GM12878 (cell line): ENCODE results near the gene TBRG1. TPM values are rescaled to one million over a fixed set of nuclear protein-coding genes. Genes with fewer than 3 reads are reported as not detected.

Experiments used
- CREM ChIP-seq: IDR thresholded peaks from 2 replicates; pipeline ENCODE4 v1.6.1; 2014; ENCODE audit warnings: antibody characterized with exemption, low read depth
- EED ChIP-seq: sonication (generic); IDR thresholded peaks from 2 replicates; pipeline ENCODE4 v1.6.1; 2016; ENCODE audit warnings: antibody characterized with exemption, low read depth
- IRF4 ChIP-seq: IDR thresholded peaks from 2 replicates; pipeline ENCODE4 v1.6.1; 2011; ENCODE audit warnings: low read depth, low read length
- KAT2A ChIP-seq: conservative IDR thresholded peaks from 2 replicates; pipeline ENCODE4 v1.6.1; 2011; ENCODE audit warnings: low read depth, low read length; ENCODE audit not compliant: control insufficient read depth
- MEF2B ChIP-seq: fragments of 450-650 bp; IDR thresholded peaks from 2 replicates; pipeline ENCODE4 v1.6.1; 2018; ENCODE audit warnings: mild to moderate bottlenecking, moderate library complexity; ENCODE audit not compliant: partially characterized antibody, poor library complexity, severe bottlenecking
- MYB ChIP-seq: fragments of 150-350 bp; IDR thresholded peaks from 2 replicates; pipeline ENCODE4 v1.6.1; 2014; ENCODE audit warnings: mild to moderate bottlenecking, low read depth, low read length, borderline replicate concordance
- NFYA ChIP-seq: IDR thresholded peaks from 2 replicates; pipeline ENCODE4 v1.6.1; 2011; ENCODE audit warnings: low read depth, mild to moderate bottlenecking, low read length, improper control_type of control experiment, borderline replicate concordance
- NR2C1 ChIP-seq: fragments of 450-650 bp; IDR thresholded peaks from 2 replicates; pipeline ENCODE4 v1.6.1; 2017; ENCODE audit warnings: antibody characterized with exemption, mild to moderate bottlenecking, moderate library complexity
- NR2C2 ChIP-seq: IDR thresholded peaks from 2 replicates; pipeline ENCODE4 v1.6.1; 2011; ENCODE audit warnings: borderline replicate concordance, low read depth; ENCODE audit not compliant: control insufficient read depth, insufficient read length
- PAX8 ChIP-seq: fragments of 450-650 bp; IDR thresholded peaks from 2 replicates; pipeline ENCODE4 v1.6.1; 2017; ENCODE audit warnings: mild to moderate bottlenecking, moderate library complexity
- STAT1 ChIP-seq: fragments of 450-650 bp; conservative IDR thresholded peaks from 2 replicates; pipeline ENCODE4 v1.6.1; 2014; ENCODE audit warnings: antibody characterized with exemption, mild to moderate bottlenecking
- STAT3 ChIP-seq: IDR thresholded peaks from 2 replicates; pipeline ENCODE4 v1.6.1; 2011; ENCODE audit warnings: low read depth, low read length, improper control_type of control experiment
- SUPT20H ChIP-seq: IDR thresholded peaks from 2 replicates; pipeline ENCODE4 v1.6.1; 2011; ENCODE audit warnings: low read depth, mild to moderate bottlenecking, low read length, moderate library complexity, borderline replicate concordance; ENCODE audit not compliant: control insufficient read depth
- TBL1XR1 ChIP-seq: IDR thresholded peaks from 2 replicates; pipeline ENCODE4 v1.6.1; 2012; ENCODE audit warnings: low read depth, low read length, improper control_type of control experiment
- ZNF207 ChIP-seq: fragments of 450-650 bp; IDR thresholded peaks from 2 replicates; pipeline ENCODE4 v1.6.1; 2014; ENCODE audit warnings: antibody characterized with exemption, mild to moderate bottlenecking, borderline replicate concordance
- ZZZ3 ChIP-seq: IDR thresholded peaks from 2 replicates; pipeline ENCODE4 v1.6.1; 2011; ENCODE audit warnings: low read depth; ENCODE audit not compliant: control insufficient read depth, insufficient read length
- polyA plus RNA-seq, 11 experiments: library from polyadenylated mRNA; depleted of rRNA in 4 of 11; unstranded in 6 of 11; stranded (reverse) in 5 of 11; fragments of >200 nt; fragmentation: Nextera tagmentation in 4 of 11; fragmentation: Illumina TruSeq in 1 of 11; extraction: Ambion mirVana in 4 of 11; extraction: Trizol in 1 of 11; gene quantifications; 1 replicate in 1 of 11; 2 replicates in 10 of 11; pipeline versions ENCODE4 v1.2.1 to v1.2.3, GENCODE V29; 2011 to 2016; ENCODE audit warnings: inconsistent platforms in 2 of 11, missing spikeins in 2 of 11, low read depth in 1 of 11
- total RNA-seq, 4 experiments: library from RNA; depleted of rRNA in 3 of 4; stranded (reverse); fragments of >200 nt in 3 of 4; fragmentation: Illumina TruSeq in 1 of 4; extraction: Trizol in 1 of 4; gene quantifications; 2 replicates each; pipeline versions ENCODE4 v1.2.1 to v1.2.3, GENCODE V29; 2013 to 2021
- TF ChIP-seq, protein P1 (sequence below): IDR thresholded peaks from 2 replicates; pipeline ENCODE4 v1.6.1; 2012; ENCODE audit warnings: mild to moderate bottlenecking, low read depth, low read length
- TF ChIP-seq, protein P2 (sequence below): IDR thresholded peaks from 2 replicates; pipeline ENCODE4 v1.6.1; 2011; ENCODE audit warnings: borderline replicate concordance, low read depth, mild to moderate bottlenecking, moderate library complexity, mixed read lengths, low read length; ENCODE audit not compliant: insufficient read depth; ENCODE audit errors: extremely low read length
- TF ChIP-seq, protein P3 (sequence below): fragments of 450-650 bp; IDR thresholded peaks from 2 replicates; pipeline ENCODE4 v1.6.1; 2017; ENCODE audit warnings: mild to moderate bottlenecking
- TF ChIP-seq, protein P4 (sequence below): fragments of 450-650 bp; IDR thresholded peaks from 2 replicates; pipeline ENCODE4 v1.6.1; 2018; ENCODE audit warnings: borderline replicate concordance, mild to moderate bottlenecking; ENCODE audit not compliant: partially characterized antibody

TBRG1 gene
- total and polyA plus RNA-seq, 10 of the 15 experiments (the other 5 are each of a cell fraction or from before 2014, with no cell fraction given) = 12.3 to 46.6 (median 26.2) TPM

DNA sequence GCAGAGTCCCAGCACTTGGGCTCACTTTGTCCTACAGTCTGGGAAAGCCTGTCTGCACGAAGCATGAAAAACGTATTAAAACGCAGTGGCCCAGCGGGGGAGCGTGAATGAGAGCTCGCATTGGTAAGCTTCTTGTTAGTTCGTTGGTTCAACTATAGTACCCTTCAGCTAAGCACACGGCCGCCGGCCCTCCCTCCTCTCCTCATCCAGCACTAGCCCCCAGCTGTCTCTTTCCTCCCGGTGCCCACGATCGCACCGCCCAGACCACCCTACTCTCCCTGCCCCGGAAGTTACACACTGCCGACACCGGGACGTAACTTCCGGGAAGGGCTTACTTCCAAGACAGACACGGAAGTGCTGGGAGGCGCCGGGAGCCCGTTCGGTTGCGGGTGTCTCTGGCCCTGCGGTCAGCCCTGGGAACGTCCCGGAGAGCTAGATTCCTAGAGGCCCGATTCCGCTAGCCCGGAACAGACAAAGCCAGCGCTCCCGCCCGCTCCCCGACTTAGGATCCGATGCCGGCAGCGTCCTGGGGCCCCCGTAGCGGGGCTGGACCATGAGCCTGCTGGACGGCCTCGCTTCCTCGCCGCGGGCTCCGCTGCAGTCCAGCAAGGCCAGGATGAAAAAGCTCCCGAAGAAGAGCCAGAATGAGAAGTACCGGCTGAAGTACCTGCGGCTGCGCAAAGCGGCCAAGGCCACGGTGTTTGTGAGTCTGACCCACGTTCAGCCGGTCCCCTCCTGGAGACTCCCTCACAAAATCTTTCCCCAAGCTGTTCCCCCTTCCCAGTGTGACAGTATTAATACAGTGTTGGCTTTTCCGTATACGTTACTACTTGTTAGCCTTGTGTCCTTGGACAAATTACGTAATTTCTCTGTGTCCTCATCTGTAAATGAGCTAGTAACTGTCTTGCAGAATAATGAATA is at the start of gene TBRG1 (continued):
- TF ChIP-seq, protein P1, sequence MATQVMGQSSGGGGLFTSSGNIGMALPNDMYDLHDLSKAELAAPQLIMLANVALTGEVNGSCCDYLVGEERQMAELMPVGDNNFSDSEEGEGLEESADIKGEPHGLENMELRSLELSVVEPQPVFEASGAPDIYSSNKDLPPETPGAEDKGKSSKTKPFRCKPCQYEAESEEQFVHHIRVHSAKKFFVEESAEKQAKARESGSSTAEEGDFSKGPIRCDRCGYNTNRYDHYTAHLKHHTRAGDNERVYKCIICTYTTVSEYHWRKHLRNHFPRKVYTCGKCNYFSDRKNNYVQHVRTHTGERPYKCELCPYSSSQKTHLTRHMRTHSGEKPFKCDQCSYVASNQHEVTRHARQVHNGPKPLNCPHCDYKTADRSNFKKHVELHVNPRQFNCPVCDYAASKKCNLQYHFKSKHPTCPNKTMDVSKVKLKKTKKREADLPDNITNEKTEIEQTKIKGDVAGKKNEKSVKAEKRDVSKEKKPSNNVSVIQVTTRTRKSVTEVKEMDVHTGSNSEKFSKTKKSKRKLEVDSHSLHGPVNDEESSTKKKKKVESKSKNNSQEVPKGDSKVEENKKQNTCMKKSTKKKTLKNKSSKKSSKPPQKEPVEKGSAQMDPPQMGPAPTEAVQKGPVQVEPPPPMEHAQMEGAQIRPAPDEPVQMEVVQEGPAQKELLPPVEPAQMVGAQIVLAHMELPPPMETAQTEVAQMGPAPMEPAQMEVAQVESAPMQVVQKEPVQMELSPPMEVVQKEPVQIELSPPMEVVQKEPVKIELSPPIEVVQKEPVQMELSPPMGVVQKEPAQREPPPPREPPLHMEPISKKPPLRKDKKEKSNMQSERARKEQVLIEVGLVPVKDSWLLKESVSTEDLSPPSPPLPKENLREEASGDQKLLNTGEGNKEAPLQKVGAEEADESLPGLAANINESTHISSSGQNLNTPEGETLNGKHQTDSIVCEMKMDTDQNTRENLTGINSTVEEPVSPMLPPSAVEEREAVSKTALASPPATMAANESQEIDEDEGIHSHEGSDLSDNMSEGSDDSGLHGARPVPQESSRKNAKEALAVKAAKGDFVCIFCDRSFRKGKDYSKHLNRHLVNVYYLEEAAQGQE = no peak
- TF ChIP-seq IRF4 (0 out of 2 replicates have a peak, but pooled peaks have one; percentile 9), PAX8 (no peak), ZNF207 (no peak), MEF2B (peak; percentile 27), ZZZ3 (no peak), NR2C1 (peak; percentile 83), SUPT20H (no peak), STAT3 (no peak), MYB (no peak), KAT2A (no peak), NR2C2 (no peak), NFYA (no peak), EED (peak; percentile 83), STAT1 (no peak), TBL1XR1 (0 out of 2 replicates have a peak, but pooled peaks have one; percentile 43), CREM (peak; percentile 90)
- TF ChIP-seq, protein P2, sequence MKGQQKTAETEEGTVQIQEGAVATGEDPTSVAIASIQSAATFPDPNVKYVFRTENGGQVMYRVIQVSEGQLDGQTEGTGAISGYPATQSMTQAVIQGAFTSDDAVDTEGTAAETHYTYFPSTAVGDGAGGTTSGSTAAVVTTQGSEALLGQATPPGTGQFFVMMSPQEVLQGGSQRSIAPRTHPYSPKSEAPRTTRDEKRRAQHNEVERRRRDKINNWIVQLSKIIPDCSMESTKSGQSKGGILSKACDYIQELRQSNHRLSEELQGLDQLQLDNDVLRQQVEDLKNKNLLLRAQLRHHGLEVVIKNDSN = no peak
- TF ChIP-seq, protein P3, sequence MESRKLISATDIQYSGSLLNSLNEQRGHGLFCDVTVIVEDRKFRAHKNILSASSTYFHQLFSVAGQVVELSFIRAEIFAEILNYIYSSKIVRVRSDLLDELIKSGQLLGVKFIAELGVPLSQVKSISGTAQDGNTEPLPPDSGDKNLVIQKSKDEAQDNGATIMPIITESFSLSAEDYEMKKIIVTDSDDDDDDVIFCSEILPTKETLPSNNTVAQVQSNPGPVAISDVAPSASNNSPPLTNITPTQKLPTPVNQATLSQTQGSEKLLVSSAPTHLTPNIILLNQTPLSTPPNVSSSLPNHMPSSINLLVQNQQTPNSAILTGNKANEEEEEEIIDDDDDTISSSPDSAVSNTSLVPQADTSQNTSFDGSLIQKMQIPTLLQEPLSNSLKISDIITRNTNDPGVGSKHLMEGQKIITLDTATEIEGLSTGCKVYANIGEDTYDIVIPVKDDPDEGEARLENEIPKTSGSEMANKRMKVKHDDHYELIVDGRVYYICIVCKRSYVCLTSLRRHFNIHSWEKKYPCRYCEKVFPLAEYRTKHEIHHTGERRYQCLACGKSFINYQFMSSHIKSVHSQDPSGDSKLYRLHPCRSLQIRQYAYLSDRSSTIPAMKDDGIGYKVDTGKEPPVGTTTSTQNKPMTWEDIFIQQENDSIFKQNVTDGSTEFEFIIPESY = no peak
- TF ChIP-seq, protein P4, sequence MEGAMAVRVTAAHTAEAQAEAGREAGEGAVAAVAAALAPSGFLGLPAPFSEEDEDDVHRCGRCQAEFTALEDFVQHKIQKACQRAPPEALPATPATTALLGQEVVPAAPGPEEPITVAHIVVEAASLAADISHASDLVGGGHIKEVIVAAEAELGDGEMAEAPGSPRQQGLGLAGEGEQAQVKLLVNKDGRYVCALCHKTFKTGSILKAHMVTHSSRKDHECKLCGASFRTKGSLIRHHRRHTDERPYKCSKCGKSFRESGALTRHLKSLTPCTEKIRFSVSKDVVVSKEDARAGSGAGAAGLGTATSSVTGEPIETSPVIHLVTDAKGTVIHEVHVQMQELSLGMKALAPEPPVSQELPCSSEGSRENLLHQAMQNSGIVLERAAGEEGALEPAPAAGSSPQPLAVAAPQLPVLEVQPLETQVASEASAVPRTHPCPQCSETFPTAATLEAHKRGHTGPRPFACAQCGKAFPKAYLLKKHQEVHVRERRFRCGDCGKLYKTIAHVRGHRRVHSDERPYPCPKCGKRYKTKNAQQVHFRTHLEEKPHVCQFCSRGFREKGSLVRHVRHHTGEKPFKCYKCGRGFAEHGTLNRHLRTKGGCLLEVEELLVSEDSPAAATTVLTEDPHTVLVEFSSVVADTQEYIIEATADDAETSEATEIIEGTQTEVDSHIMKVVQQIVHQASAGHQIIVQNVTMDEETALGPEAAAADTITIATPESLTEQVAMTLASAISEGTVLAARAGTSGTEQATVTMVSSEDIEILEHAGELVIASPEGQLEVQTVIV = peak; percentile 75
